ENCODE measurements around the gene MRPL58.

DNA sequence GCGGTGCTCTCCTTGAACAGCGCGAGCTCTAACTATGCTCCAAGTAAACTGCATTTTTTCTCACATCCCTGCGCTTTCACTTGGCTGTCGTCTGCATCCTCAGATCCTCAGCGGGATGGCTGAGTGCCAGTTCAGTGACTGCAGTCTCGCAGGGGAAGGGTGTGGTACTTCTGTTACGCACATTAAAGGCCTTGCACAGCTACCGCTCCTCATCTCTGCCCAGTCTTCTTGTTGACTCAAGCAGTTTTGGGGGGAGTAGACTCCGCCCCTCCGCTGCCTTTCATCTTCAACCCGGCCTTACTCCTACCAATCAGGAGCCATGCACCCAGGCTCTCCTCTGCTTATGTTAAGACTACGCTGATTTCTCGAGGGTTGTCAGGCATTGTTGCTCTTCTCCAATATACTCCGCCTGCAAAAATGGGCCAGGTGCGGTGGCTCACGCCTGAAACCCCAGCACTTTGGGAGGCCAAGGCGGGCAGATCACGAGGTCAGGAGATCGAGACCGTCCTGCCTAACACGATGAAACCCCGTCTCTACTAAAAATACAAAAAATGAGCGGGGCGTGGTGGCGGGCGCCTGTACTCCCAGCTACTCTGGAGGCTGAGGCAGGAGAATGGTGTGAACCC, 24.3 kb downstream of the MRPL58 start:
- no peak for TF ChIP-seq ELF4 (IDR thresholded peaks at IDR 0.05)
- TF ChIP-seq BHLHE40 (IDR thresholded peaks at IDR 0.05; ENCODE audit: borderline replicate concordance), result no peak
- no peak for TF ChIP-seq FOXM1 (IDR thresholded peaks at IDR 0.05; ENCODE audit: borderline replicate concordance)
- no peak for TF ChIP-seq TARDBP (IDR thresholded peaks at IDR 0.05)
- no peak for TF ChIP-seq CTBP1 (IDR thresholded peaks at IDR 0.05; ENCODE audit: borderline replicate concordance)
